Islet of Langerhans (tissue), 1 donor: Measurements from ENCODE around the gene TSPAN1.

Experiments used
- FAIRE-seq: peaks from one replicate; lab custom pipeline; 2011; peaks lifted over from hg19 to GRCh38; lab: Jason Lieb, UNC

TSPAN1 gene

DNA sequence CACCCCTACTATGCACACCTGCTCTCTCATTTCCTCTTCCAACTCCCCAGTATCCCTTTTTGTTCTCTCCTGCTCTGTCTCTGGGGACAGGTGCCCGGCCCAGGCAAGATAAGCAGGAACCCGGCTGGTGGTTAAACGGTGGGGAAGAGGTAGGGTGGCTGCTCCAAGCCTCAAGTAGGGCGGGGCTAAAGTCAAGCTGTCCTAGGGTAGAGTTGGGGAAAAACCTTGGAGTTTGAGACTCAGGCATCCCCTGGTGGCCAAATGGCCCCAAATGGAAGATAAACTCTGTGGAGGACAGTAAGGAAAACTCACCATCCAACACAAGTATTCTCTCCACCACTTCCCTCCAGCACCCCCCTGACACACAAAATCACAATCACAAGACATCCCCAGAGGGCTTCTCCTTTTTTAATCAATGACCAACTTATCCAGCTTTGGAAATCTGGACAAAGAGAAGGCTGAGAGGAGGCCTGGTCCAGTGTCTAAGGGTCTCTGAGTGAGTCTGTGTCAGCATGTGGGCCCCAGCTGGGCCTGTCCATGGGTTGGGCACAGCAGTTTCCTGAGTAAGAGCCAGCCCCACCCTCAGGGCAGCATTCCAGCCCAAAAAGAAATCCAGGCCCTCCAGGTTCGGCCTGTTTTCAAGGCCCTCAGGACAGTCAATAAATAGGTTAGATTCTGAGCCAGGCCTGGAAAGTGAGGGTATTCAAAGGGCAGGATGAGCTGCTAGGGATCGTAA is 13.6 kb downstream of the TSPAN1 start:
- no peak for FAIRE-seq

DNA sequence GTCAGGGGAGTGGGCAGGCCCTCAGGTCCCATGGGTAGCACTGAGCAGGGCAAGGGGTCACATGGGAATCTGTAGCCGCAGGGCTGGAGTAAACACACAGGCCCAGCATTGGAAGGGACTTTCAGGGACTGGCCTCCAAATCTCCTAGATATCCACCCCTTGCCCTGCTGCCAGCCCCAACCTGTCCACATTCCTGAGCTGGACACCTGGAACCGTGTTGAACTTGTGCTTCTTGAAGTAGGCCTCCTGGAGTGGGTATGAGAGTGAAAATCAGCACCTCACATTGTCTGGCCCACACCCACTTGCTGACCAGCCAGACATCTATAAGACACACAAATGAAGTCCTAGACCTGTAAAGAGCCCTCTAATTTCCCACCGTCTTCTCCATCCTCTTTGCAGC is 15.7 kb downstream of the TSPAN1 start:
- FAIRE-seq, result no peak

DNA sequence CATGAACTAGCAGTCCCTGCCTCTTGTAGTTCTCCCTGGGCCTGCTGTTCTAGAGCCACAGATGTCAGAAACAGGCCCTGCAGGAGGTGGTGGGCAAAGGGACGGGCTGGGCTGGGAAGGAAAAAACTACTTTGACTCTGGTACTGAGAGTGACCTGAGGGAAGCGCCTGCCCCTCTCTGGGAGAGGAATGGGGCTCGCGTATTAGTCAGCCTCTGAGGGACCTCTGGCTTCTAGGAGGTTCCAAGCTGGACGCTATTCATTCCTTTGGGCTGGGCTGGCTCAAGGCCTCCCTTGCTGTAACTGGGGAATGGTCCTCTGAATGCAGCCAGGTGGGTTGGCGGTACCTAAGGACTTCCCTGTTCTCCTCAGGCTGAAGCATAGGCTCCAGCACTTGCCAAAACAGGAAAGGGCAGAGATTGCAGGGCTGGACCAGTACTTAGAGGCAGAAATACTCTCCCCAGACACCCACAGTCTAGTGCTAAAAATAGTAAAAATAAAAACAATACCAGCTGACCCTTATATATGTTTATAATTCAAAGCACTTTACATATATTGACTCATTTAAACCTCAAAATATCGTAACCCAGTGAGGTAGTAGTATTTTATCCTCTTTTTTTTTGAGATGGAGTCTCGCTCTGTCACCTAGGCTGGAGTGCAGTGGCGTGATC is 16.3 kb downstream of the TSPAN1 start:
- FAIRE-seq, result no peak

DNA sequence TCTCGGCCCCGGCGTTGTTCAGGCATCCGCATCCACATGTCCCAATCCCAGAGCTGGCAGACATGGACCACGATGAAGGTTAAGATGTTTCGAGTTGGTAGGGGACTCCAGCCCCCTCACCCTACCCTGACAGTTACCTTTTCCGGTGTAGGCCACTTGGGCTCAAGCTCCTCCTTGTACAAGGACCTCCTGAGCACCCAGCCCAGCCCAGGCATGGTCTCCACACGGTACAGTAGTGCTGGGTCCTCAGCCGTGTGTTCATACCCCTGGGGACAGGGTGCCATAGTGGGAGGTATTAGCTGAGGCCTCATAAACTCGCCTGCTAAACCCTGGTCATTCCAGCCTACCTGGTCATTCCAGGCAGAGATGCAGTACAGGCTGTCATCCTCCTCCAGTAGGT is 17.3 kb downstream of the TSPAN1 start:
- no peak for FAIRE-seq

DNA sequence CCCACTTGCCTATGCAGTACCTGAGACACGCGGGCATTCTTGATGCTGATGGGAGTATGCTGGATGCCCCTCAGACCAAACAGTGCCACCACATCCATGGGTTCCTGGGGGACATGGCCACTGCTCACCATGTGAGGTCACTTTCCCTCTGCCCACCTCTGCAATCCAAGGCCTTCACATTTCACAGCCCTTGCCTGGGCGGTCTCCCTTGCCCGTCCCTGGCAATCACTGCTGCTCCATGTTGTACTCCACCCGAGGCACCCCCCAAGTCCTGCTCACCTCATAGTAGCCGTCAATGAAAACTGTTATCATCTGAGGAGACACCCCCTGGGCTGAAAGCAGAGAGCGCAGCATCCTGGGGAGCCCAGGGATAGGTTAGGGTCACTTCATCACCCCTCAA is 18.4 kb downstream of the TSPAN1 start:
- FAIRE-seq, result no peak

DNA sequence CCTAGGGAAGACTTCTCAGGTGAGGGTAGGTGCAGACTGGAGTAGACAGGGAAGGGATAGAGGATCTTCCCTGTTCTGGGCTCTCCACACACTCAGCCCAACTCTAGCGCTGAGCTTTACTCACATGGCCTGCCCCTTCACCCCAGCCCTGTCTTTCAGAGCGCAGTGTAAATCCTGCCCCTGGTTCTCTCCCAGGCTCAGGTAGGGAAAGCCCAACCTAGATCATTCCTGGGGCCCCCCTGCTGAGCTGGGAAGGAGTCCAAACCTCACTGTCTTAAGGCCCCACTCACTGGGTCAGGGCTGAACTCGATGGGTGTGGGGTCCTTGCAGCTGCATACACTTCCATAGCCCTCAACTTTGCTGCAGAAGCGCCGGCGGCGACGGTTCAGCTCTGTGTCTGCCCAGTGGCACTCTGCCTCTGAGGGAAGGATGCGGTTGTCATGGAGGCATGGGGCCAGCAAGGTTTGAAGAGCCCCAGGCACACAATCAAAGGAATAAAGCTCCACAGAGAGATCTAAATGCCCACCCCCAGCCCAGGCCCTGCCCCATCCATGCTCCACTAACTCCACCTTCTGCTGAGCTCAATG is 19.2 kb downstream of the TSPAN1 start:
- no peak for FAIRE-seq

DNA sequence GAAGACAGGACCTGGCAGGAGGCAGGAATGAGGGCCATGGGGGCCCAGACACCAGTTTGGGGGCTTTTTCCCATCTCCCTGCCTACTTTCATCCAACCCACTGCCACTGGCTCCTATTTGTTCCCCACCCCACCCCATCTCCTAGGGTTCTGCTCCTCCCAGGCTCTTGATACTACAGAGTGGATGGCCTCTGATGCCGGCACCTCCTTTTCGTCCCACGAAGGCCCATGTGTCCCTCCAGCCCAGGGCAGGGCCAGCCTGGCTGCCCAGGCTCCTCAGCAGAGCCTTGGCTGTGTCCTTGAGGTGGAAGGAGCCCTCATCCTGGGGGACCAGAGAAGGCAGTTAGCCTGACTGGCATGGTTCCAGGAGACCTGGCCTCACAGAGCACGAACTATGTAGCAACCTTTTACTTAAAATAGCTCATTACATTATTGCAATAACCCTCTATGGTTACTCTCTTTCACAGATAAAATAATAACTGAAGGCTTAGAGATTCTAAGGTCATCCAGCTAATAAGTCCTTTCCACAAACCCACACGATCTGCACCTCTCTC is 19.8 kb downstream of the TSPAN1 start:
- no peak for FAIRE-seq

DNA sequence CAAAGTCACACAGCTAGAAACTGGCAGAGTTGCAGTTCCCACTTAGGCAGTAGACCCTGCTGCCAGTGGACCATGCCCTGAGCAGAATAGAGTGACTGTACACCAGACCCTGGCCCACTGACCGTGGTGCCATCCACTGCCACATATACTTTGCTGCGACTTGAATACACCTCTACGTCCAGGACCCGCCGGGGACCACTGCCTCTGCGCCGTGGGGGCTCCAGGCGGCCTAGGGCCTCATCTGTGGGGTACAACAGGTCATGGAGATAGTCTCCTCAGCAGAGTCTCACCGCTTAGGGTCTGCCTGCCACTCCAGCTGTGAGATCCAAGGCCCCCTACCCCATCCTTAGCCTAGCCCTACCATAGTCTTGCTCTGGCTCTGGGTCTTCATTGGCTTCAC is 21.7 kb downstream of the TSPAN1 start:
- FAIRE-seq, result no peak

DNA sequence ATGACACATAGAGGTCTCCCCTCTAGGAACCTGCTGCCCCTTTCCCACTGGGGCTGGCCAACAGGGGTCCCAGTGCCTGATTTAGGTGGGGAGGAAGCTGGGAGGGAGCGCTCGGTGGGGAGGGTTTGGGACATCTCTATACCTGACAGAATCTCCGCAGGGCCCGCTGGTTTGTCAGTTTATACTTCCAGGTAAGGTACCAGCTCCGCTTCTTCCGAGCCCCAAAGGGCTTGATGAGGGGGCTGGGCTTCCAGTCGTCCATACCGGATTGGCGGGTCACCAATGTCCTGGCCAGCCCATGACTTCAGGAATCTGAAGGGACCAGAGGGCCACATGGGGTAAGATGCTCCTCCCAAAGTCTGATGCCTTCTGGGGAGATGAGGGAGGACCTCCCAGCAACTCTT is 22.7 kb downstream of the TSPAN1 start:
- no peak for FAIRE-seq

DNA sequence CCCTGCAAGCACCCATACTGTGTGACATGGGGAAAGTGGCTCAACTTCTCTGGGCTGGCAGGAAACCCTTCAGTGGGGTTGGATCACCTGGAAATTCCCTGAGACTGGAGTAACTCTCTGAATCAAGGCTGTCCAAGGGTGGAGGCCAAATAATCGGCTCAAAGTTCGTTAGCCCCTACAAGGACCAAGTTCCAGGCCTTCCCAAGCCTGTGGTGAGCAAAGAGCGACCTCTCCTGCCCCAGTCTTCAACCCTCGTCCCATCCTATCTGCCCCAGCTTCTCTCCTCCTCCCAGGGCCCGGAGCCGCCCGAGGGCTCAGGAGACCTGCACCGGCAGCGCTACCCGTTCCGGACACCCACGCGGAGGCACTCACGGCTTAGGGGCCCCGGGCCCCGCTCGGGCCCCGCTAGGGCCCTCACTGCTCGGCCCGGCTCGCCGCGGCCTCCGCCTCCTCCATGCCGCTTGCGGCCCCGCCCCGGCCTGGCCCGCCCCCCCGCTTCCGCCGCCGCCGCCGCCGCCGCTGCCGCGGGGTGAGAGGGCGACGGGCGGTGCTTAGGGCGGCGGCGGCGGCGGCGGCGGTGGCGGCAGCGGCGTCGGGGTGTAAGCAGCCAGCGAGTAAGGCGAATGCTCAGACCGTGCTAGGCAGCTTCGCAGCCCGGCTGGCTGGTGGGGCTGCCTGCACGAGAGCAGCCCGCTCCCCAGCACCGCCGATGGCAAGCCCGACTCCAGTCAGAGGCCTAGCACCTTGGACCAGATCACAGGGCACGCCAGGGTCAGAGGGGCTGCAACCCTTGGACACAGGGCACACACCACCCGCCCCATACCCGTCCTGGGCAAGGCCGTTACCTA is 23.3 kb downstream of the TSPAN1 start, which contains the start of gene POMGNT1:
Gene POMGNT1, minus strand, starts transcription at position 471 of the 848 bp plus-strand sequence. CDS start 613 bp downstream, outside the sequence.
- no peak for FAIRE-seq

DNA sequence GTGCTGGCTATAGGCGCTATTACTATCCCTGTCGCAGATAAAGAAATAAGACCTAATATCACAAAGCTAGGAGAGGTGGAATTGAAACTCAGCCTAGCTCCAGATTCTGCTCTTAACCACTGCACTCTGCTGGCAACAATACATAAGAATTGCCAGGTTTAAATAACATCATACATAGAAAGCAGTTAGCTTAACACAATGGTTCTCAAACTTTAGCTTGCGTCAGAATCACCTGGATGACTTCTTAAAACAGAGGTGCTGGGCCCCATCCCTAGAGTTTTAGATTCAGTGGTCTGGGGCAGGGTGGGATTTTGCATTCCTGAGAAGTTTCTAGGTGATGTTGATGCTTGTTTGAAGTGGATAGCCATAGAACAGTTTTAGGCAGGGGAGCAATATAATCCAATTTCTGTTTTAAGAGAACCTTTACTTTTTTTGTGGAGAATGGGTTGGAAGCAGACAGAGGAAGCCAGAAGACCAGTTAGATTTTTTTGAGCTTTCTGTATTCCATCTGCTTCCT is 24.4 kb downstream of the TSPAN1 start:
- FAIRE-seq, result peak; percentile 43

DNA sequence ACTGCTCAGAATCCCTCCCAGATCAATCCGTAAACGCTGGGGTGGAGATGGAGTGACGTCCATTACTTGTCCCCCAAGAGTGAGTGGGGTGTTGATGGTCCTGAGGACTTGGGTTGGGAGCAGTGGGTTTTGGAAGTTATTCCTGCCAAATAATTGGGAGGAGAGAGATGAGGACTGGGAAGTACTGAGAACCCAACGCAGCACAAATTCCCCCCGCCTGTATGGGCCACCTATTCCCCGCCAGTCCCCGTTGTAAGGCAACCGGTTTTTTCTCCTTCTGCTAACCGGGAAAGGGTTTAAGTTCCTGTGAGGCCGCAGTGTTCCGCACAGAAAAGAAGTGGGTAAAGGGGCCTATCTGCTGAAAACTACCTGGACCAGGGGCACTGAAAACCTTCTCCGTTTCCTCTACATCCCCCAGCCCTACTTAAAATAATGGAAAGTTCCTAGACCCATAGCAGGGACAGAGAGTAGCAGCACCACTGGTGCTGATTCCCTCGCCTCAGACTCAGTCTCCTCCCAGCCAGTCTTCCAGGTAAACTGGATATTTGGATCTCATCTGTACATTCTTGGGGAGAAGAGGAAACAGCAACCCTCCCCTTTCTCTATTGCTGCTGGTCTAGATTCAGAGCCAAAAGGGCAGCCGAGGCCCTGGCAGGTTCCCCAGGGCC is 29.0 kb downstream of the TSPAN1 start:
- no peak for FAIRE-seq

DNA sequence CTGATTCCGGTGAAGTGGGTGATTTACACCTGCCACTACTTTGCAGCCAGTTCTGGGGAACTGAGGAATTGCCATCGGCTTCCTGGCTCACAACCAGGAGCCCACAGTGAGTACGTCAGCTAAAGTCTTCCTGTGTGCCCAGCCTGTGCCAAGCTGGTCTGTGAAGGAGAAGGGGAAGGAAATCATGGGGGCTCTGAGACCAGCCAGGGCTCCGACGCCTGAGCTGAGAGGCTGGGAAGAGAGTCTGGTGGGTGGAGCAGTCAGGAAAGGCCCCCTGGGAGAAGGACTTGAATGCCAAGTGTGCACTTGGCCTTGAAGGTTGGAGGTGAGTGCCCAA is 29.5 kb downstream of the TSPAN1 start:
- FAIRE-seq, result no peak

DNA sequence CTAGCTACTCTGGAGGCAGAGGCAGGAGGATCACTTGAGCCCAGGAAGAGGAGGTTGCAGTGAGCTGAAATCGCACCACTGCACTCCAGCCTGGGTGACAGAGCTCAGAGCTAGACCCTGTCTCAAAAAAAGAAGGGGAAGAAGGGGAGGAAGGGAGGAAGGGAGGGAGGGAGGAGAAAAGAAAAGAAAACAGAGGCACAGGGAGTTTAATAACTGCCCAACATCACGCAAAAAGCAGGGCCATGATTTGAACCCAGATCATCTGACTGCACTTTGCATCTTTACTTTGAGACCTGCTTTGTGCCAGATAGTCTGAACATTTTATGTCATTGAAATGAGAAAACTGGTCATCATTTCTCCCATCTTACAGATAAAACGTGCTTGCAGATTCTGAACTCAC is 30.3 kb downstream of the TSPAN1 start:
- no peak for FAIRE-seq

DNA sequence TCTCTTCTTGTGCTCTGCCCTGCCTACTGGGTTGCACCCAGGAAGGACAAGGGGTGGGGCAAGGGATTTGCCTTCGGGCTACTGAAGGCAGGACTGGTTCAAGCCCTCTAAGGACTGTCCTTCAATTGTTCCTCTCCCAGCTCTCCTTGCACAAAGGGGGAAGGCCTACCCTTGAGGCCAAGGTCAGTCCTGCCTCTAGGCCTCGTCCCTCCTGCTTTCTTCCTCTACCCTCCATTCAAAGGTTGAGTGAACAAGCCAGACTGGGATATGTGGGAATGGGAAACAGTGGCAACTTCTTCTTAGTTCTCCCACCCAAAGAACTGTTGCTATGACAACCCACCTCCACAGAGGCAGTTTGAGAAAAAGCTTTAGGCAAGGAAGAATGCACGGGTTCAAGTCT is 30.9 kb downstream of the TSPAN1 start:
- FAIRE-seq, result no peak

DNA sequence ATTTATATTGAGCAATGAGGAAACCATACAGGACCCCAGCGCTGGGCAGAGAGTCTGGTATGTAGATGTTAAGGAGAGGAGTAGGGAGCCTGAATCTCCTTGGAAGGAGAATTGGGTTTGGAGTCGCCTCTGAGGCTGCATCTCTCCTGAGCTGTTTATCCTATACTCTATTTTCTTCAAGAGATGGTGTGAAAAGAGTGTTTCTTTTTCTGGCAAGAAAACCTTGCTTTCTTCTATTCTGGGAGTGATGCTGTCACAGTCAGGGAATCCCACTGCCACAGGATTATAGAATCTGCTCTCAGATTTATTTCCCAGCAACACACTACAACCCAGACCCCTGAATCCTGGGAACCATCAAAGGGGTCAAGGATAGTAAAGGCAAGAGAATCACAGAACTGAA is 31.5 kb downstream of the TSPAN1 start:
- FAIRE-seq, result no peak

DNA sequence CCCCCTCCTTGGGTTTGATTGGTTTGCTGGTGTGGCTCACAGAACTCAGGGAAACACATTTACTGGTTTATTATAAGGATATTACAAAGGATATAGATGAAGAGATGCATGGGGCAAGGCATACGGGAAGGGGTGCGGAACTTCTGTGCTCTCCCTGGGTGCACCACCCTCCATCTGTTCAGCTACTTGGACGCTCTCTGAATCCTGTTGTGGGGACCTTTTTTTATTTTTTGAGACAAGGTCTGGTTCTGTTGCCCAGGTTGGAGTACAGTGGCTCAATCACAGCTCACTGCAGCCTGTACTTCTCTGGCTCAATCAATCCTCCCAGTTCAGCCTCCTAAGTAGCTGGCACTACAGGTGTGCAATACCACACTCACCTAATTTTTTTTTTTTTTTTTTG is 35.7 kb downstream of the TSPAN1 start:
- no peak for FAIRE-seq

DNA sequence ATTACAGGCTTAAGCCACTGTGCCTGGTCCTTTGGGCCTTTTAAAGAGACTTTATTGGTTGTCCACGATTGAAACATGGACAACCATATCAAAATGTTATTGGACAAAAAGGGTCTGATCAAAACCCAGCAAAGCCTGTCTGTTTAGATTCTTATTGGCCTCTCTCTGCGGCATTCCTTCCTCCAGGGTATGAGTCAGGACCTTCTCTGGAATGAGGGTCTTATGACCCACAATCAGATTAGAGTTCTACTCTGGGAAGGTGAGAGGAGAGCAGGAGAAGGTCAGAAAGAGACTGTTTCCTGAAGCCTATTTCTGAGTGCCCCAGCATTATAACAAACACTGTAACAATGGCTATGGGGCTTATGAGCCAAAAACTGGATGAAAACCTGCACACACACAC is 36.2 kb downstream of the TSPAN1 start:
- no peak for FAIRE-seq

DNA sequence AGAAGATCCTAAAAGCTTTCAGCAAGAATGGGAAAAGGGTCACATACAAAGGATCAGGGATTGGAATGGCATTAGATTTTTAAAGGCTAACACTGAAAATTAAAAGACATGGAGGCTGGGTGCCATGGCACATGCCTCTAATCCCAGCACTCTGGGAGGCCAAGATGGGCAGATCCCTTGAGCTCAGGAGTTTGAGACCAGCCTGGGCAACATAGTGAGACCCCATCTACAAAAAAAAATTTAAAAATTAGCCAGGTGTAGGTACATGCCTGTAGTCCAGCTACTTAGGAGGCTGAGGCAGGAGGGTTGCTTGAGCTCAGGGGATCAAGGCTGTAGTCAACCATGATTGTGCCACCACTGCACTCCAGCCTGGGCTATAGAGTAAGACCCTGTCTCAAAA is 40.6 kb downstream of the TSPAN1 start:
- FAIRE-seq, result no peak

DNA sequence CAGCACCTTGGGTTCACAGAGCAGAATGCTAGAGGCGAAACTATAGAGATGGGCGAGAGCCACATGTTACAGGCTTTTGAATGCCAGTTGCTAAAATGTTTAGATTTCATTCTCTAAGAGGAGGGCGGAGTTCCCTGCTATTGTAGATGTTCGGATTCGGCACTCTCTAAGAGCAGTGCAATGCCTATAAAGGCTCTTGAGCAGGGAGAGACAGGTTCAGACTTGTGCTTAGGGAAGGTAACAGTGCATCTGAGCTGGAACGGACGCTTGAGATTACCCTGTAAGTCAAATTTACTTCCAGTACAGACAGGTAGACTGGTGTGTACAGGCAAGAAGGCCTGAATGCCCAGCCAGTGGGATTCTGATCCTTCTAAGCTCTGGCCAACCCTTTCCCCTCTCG is 43.6 kb downstream of the TSPAN1 start:
- FAIRE-seq, result no peak
